ENCODE measurements around the gene ZNF507. TPM values are rescaled to one million over a fixed set of nuclear protein-coding genes. Genes with fewer than 3 reads are reported as not detected.

The ZNF507 gene
- total and polyA plus RNA-seq, 4 donors, result 4.0 to 29.8 (median 9.8) TPM

- H3K27me3 ChIP-seq (ENCODE audit: control insufficient read depth in 3 of 3, insufficient read depth in 3 of 3, low read length in 2 of 3), result no peaks in the 10 kb centered on the region
- H3K27ac ChIP-seq (ENCODE audit: low read depth in 1 of 2, low read length in 1 of 2), result no peak overlapping the region
- DNase-seq (no peak), ATAC-seq (ENCODE audit: insufficient read depth, low FRiP score) (no peak)
- WGBS, 2 donors, result 95 to 96% methylated on average over 1 of the region's 1 CpG
- H3K9me3 ChIP-seq (ENCODE audit: control insufficient read depth in 4 of 4, insufficient read depth in 3 of 4, low read length in 3 of 4), result no peaks in the 10 kb centered on the region
- H3K9ac ChIP-seq (ENCODE audit: insufficient read depth in 1 of 2, low read length in 2 of 2), result no peak overlapping the region
- H3K4me3 ChIP-seq, result no peak overlapping the region
- peaks cover 11 to 31% (median 21%) of the 10 kb centered on the region in 4 donors for H3K36me3 ChIP-seq (ENCODE audit: control insufficient read depth in 4 of 4, insufficient read depth in 4 of 4, low read length in 4 of 4)
- peaks cover 0 to 26% (median 7%) of the 10 kb centered on the region in 5 donors for H3K4me1 ChIP-seq (ENCODE audit: control insufficient read depth in 5 of 5, insufficient read depth in 5 of 5, low read length in 5 of 5)
- TF ChIP-seq CTCF (IDR thresholded peaks at IDR 0.05; ENCODE audit: control extremely low read depth, extremely low read depth), result no peak
These were observed 3.6 kb downstream of the ZNF507 start for GRCh38 chr19:32349051-32349450.

- Histone ChIP-seq H3K9ac (ENCODE audit: insufficient read depth in 1 of 2, low read length in 2 of 2) (no peak overlapping the region), H3K4me1 (ENCODE audit: control insufficient read depth in 5 of 5, insufficient read depth in 5 of 5, low read length in 5 of 5) (peaks cover 0 to 26% (median 7%) of the 10 kb centered on the region in 5 donors), H3K36me3 (ENCODE audit: control insufficient read depth in 4 of 4, insufficient read depth in 4 of 4, low read length in 4 of 4) (peaks cover 15 to 39% (median 28%) of the 10 kb centered on the region in 4 donors), H3K27me3 (ENCODE audit: control insufficient read depth in 3 of 3, insufficient read depth in 3 of 3, low read length in 2 of 3) (no peaks in the 10 kb centered on the region), H3K27ac (ENCODE audit: low read depth in 1 of 2, low read length in 1 of 2) (peak overlapping the region in 1 of 2 donors; percentile 83), H3K4me3 (no peak overlapping the region), H3K9me3 (ENCODE audit: control insufficient read depth in 4 of 4, insufficient read depth in 3 of 4, low read length in 3 of 4) (no peaks in the 10 kb centered on the region)
- WGBS, 2 donors, result 93 to 95% methylated on average over 2 of the region's 2 CpGs
- DNase-seq, result no peak
- no peak for ATAC-seq (ENCODE audit: insufficient read depth, low FRiP score)
- TF ChIP-seq CTCF (IDR thresholded peaks at IDR 0.05; ENCODE audit: control extremely low read depth, extremely low read depth), result no peak
These were observed 4.5 kb downstream of the ZNF507 start for GRCh38 chr19:32349724-32350470.

GRCh38 chr19:32350471-32350865 is 5.1 kb downstream of the ZNF507 start:
- peaks cover 15 to 45% (median 32%) of the 10 kb centered on the region in 4 donors for H3K36me3 ChIP-seq (ENCODE audit: control insufficient read depth in 4 of 4, insufficient read depth in 4 of 4, low read length in 4 of 4)
- H3K9me3 ChIP-seq (ENCODE audit: control insufficient read depth in 4 of 4, insufficient read depth in 3 of 4, low read length in 3 of 4), result no peaks in the 10 kb centered on the region
- H3K9ac ChIP-seq (ENCODE audit: insufficient read depth in 1 of 2, low read length in 2 of 2), result no peak overlapping the region
- WGBS, 2 donors, result 71 to 88% methylated on average over 3 of the region's 3 CpGs
- no peak overlapping the region for H3K4me3 ChIP-seq
- H3K4me1 ChIP-seq (ENCODE audit: control insufficient read depth in 5 of 5, insufficient read depth in 5 of 5, low read length in 5 of 5), result peaks cover 0 to 26% (median 7%) of the 10 kb centered on the region in 5 donors
- peak overlapping the region in 1 of 2 donors; percentile 83 for H3K27ac ChIP-seq (ENCODE audit: low read depth in 1 of 2, low read length in 1 of 2)
- H3K27me3 ChIP-seq (ENCODE audit: control insufficient read depth in 3 of 3, insufficient read depth in 3 of 3, low read length in 2 of 3), result no peaks in the 10 kb centered on the region
- DNase-seq (no peak), ATAC-seq (ENCODE audit: insufficient read depth, low FRiP score) (no peak)
- TF ChIP-seq CTCF (IDR thresholded peaks at IDR 0.05; ENCODE audit: control extremely low read depth, extremely low read depth), result no peak

All from lung (tissue), 12 donors.